GM23338 (cell line): ENCODE data around the gene ARPP21.

Source experiments
- CREB1 ChIP-seq: fragments of 250-450 bp; sonication (Bioruptor Pico); IDR thresholded peaks from 2 replicates; pipeline ENCODE4 v1.5.0; 2020; ENCODE audit warnings: low read depth, mild to moderate bottlenecking, moderate library complexity
- CTCF ChIP-seq, 2 experiments: fragments of 200-600 bp in 1 of 2; sonication (generic) in 1 of 2; conservative IDR thresholded peaks; 2 replicates each; pipeline versions ENCODE4 v1.5.1 to v1.6.1; 2016 to 2017; ENCODE audit warnings: antibody characterized with exemption in 2 of 2, low read depth in 2 of 2, mild to moderate bottlenecking in 2 of 2, moderate library complexity in 1 of 2
- ETS1 ChIP-seq: IDR thresholded peaks from 2 replicates; pipeline ENCODE4 v1.6.1; 2016; ENCODE audit warnings: antibody characterized with exemption
- EZH2 ChIP-seq: fragments of 200-600 bp; sonication (generic); IDR thresholded peaks from one replicate; pipeline ENCODE4 v1.8.0; 2017; ENCODE audit warnings: antibody characterized with exemption, mild to moderate bottlenecking, low read depth; ENCODE audit not compliant: unreplicated experiment
- EZH2phosphoT487 ChIP-seq: fragments of 200-600 bp; sonication (generic); IDR thresholded peaks from one replicate; pipeline ENCODE4 v1.8.1; 2018; ENCODE audit warnings: antibody characterized with exemption; ENCODE audit not compliant: unreplicated experiment
- JUNB ChIP-seq: IDR thresholded peaks from one replicate; pipeline ENCODE4 v1.6.1; 2016; ENCODE audit warnings: antibody characterized with exemption; ENCODE audit not compliant: unreplicated experiment
- NANOG ChIP-seq: IDR thresholded peaks from 2 replicates; pipeline ENCODE4 v1.6.1; 2016; ENCODE audit warnings: antibody characterized with exemption, borderline replicate concordance
- POLR2AphosphoS5 ChIP-seq: IDR thresholded peaks from 2 replicates; pipeline ENCODE4 v1.6.1; 2016; ENCODE audit warnings: antibody characterized with exemption, low read depth
- STAT1 ChIP-seq: IDR thresholded peaks from one replicate; pipeline ENCODE4 v1.6.1; 2016; ENCODE audit warnings: antibody characterized with exemption; ENCODE audit not compliant: unreplicated experiment
- ZNF114 ChIP-seq: fragments of 250-450 bp; sonication (Bioruptor Pico); IDR thresholded peaks from 2 replicates; pipeline ENCODE4 v1.5.0; 2020; ENCODE audit warnings: mild to moderate bottlenecking, moderate library complexity
- ZNF331 ChIP-seq: fragments of 250-450 bp; sonication (Bioruptor Pico); IDR thresholded peaks from 2 replicates; pipeline ENCODE4 v1.5.0; 2020; ENCODE audit warnings: low read depth, mild to moderate bottlenecking, moderate library complexity
- ZNF462 ChIP-seq: fragments of 250-450 bp; sonication (Bioruptor Pico); IDR thresholded peaks from 2 replicates; pipeline ENCODE4 v1.5.0; 2020; ENCODE audit warnings: mild to moderate bottlenecking, moderate library complexity
- TF ChIP-seq, protein P1 (sequence below): IDR thresholded peaks from one replicate; pipeline ENCODE4 v1.6.1; 2018; ENCODE audit warnings: antibody characterized with exemption; ENCODE audit not compliant: unreplicated experiment

DNA sequence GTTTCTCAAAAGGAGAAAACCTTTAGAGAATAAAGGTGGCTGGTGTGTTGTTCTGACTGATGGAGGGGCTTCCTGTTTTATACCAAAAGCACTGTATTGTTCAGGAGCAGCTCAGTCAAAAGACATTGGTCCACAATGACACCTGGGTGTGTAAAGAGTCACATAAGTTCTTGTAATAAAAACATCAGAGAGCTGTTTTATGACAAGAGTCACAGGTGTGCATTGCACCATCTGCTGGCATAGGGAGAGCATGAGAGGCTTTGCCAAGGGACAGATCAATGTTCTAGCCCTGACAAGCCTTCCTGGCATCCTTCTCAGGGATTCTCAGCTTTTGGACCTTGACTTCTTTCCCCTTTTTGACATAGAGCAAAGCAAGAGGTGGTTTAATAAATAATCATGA lies 20.4 kb downstream of the ARPP21 start:
- TF ChIP-seq CTCF (conservative IDR thresholded peaks at IDR 0.05; ENCODE audit: low read depth in 2 of 2) (peak; percentile 40 to 63), EZH2 (no peak), POLR2AphosphoS5 (no peak), EZH2phosphoT487 (no peak), JUNB (no peak), STAT1 (no peak), CREB1 (CRISPR knock-in tag) (no peak), ZNF114 (CRISPR knock-in tag) (no peak), NANOG (no peak), ZNF331 (CRISPR knock-in tag) (no peak), ZNF462 (no peak), ETS1 (no peak)
- TF ChIP-seq, protein P1, sequence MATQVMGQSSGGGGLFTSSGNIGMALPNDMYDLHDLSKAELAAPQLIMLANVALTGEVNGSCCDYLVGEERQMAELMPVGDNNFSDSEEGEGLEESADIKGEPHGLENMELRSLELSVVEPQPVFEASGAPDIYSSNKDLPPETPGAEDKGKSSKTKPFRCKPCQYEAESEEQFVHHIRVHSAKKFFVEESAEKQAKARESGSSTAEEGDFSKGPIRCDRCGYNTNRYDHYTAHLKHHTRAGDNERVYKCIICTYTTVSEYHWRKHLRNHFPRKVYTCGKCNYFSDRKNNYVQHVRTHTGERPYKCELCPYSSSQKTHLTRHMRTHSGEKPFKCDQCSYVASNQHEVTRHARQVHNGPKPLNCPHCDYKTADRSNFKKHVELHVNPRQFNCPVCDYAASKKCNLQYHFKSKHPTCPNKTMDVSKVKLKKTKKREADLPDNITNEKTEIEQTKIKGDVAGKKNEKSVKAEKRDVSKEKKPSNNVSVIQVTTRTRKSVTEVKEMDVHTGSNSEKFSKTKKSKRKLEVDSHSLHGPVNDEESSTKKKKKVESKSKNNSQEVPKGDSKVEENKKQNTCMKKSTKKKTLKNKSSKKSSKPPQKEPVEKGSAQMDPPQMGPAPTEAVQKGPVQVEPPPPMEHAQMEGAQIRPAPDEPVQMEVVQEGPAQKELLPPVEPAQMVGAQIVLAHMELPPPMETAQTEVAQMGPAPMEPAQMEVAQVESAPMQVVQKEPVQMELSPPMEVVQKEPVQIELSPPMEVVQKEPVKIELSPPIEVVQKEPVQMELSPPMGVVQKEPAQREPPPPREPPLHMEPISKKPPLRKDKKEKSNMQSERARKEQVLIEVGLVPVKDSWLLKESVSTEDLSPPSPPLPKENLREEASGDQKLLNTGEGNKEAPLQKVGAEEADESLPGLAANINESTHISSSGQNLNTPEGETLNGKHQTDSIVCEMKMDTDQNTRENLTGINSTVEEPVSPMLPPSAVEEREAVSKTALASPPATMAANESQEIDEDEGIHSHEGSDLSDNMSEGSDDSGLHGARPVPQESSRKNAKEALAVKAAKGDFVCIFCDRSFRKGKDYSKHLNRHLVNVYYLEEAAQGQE = no peak
